Ishikawa (cell line): Measurements from ENCODE around the gene PDLIM1.

ENCODE experiments used
- CEBPB ChIP-seq: IDR thresholded peaks from 2 replicates; pipeline ENCODE4 v1.6.1; 2012
- CREB1 ChIP-seq: IDR thresholded peaks from 2 replicates; pipeline ENCODE4 v1.6.1; 2012; ENCODE audit warnings: low read depth
- EGR1 ChIP-seq: IDR thresholded peaks from 2 replicates; pipeline ENCODE4 v1.6.1; 2012
- EP300 ChIP-seq: IDR thresholded peaks from 2 replicates; pipeline ENCODE4 v1.6.1; 2012; ENCODE audit warnings: borderline replicate concordance
- FOXM1 ChIP-seq: IDR thresholded peaks from 2 replicates; pipeline ENCODE4 v1.6.1; 2012; ENCODE audit warnings: low read depth, borderline replicate concordance
- NFIC ChIP-seq: IDR thresholded peaks from 2 replicates; pipeline ENCODE4 v1.6.1; 2012
- RAD21 ChIP-seq: IDR thresholded peaks from 2 replicates; pipeline ENCODE4 v1.6.1; 2012; ENCODE audit warnings: low read depth
- REST ChIP-seq: IDR thresholded peaks from 2 replicates; pipeline ENCODE4 v1.6.1; 2012; ENCODE audit warnings: low read depth, mild to moderate bottlenecking
- TAF1 ChIP-seq: IDR thresholded peaks from 2 replicates; pipeline ENCODE4 v1.6.1; 2012; ENCODE audit warnings: low read depth, mild to moderate bottlenecking
- TCF12 ChIP-seq: IDR thresholded peaks from 2 replicates; pipeline ENCODE4 v1.6.1; 2012; ENCODE audit warnings: low read depth
- TEAD4 ChIP-seq: IDR thresholded peaks from 2 replicates; pipeline ENCODE4 v1.6.1; 2012
- YY1 ChIP-seq: IDR thresholded peaks from 2 replicates; pipeline ENCODE4 v1.6.1; 2012; ENCODE audit warnings: low read depth
- ZBTB7A ChIP-seq: IDR thresholded peaks from 2 replicates; pipeline ENCODE4 v1.6.1; 2012; ENCODE audit warnings: low read depth
- TF ChIP-seq, protein P1 (sequence below): IDR thresholded peaks from 2 replicates; pipeline ENCODE4 v1.6.1; 2012
- TF ChIP-seq, protein P2 (sequence below): IDR thresholded peaks from 2 replicates; pipeline ENCODE4 v1.6.1; 2012

The PDLIM1 gene

DNA sequence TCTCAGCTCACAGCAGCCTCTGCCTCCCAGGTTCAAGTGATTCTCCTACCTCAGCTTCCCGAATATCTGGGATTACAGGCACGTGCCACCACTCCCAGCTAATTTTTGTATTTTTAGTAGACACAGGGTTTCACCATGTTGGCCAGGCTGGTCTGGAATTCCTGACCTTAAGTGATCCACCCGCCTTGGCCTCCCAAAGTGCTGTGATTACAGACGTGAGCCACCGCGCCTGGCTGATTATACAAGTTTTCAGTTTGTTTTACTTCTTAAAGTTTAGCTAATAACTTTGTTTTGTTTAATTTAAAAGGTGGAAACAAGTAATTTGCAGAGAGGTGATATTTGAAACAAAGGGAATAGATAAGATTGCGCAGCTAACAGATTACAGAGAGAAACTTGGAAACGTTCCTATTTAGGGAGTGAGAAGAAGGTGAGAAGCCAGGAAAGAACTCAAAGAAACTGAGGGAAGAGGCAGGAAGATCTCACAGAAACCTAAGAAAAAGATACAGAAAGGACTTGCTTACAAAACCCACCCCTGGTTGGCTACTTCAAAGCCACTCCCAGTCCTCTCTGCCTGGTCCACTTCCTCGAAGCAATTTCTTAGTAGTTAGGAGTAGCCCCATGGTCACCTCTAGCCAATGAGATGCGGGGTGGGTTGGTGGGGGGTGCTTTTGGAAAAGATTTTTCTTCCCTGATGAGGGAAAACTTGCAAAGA is 15.0 kb upstream of the PDLIM1 start:
- TF ChIP-seq ZBTB7A, result no peak
- TF ChIP-seq, protein P1, sequence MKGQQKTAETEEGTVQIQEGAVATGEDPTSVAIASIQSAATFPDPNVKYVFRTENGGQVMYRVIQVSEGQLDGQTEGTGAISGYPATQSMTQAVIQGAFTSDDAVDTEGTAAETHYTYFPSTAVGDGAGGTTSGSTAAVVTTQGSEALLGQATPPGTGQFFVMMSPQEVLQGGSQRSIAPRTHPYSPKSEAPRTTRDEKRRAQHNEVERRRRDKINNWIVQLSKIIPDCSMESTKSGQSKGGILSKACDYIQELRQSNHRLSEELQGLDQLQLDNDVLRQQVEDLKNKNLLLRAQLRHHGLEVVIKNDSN, result no peak
- TF ChIP-seq EP300, result no peak

GRCh38 chr10:95304976-95305375 is 14.2 kb upstream of the PDLIM1 start:
- no peak for TF ChIP-seq EP300
- TF ChIP-seq CEBPB, result no peak
- TF ChIP-seq REST, result no peak
- no peak for TF ChIP-seq EGR1
- TF ChIP-seq TCF12, result no peak
- TF ChIP-seq TEAD4, result no peak
- no peak for TF ChIP-seq CREB1
- TF ChIP-seq, protein P1, result no peak
- TF ChIP-seq RAD21, result no peak
- TF ChIP-seq, protein P2, sequence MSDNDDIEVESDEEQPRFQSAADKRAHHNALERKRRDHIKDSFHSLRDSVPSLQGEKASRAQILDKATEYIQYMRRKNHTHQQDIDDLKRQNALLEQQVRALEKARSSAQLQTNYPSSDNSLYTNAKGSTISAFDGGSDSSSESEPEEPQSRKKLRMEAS, result no peak
- TF ChIP-seq TAF1, result no peak
- TF ChIP-seq FOXM1, result no peak
- no peak for TF ChIP-seq NFIC
- no peak for TF ChIP-seq YY1
- TF ChIP-seq ZBTB7A, result no peak

GRCh38 chr10:95304463-95304862 is 13.7 kb upstream of the PDLIM1 start:
- TF ChIP-seq RAD21 (no peak), TEAD4 (no peak), EGR1 (no peak), FOXM1 (no peak), CEBPB (no peak), TAF1 (no peak), CREB1 (no peak), YY1 (no peak), NFIC (no peak), TCF12 (no peak), ZBTB7A (no peak), EP300 (no peak), REST (no peak)
- TF ChIP-seq, protein P2, result no peak
- TF ChIP-seq, protein P1, result no peak

DNA sequence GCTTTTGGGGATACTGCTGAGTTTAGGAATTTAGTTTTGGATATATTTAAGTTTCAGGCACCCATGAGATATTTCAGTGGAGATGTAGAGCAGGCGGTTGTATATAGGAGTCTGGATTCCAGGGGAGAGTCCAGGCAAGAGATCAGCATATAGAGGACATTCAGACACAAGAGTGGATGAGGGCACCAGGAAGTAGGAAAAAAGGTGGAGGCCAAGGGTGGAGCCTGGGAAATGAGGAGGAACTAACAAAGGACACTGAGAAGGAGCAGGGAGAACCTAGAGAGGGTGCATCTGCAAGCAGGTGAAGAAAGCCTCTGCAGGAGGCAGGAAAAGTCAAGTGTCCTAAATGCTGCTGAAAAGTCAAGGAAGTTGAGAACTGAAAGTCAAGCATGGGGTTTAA is 13.1 kb upstream of the PDLIM1 start:
- TF ChIP-seq TEAD4, result no peak

DNA sequence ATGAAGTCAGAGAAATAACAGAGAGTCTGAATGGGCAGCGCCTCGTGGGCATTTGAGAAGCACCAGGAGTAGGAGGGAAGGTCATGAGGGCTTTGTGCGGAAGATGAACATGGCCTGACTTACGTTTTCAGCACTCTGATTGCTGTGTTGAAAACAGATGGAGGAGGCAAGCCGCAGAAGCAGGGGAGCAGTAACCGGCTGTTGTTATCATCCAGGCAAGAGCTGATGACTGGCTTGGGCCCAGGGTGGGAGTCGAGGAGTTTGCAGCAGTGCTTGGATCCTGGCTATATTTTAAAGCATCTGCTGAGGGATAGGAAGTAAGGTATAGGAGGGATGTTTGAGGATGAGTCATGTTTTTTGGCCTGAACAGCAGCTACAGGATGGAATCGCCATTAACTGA is 12.7 kb upstream of the PDLIM1 start:
- no peak for TF ChIP-seq RAD21
- TF ChIP-seq, protein P1, result no peak

DNA sequence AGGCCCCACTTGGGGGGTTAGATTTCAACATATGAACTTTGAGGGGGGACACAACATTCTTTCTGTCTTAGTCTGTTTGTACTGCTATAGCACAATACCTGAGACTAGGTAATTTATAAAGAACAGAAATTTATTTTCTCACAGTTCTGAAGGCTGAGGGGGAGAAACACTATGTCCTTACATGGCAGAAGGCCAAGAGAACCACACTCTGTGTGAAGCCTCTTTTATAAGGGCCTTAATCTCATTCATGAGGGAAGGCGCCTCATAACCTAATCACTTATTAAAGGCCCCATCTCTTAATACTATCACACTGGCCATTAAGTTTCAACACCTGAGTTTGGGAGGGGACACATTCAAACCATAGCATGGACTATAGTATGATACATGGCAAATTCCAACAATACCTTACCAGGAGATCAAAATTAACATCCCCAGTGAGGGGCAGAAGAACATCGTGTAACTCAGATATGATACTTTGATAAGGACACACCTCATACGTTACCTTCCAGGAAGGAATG is 9.3 kb upstream of the PDLIM1 start:
- TF ChIP-seq ZBTB7A, result no peak
- no peak for TF ChIP-seq EGR1
- TF ChIP-seq NFIC, result no peak
- no peak for TF ChIP-seq RAD21
- TF ChIP-seq FOXM1, result no peak
- TF ChIP-seq TAF1, result no peak
- no peak for TF ChIP-seq REST
- TF ChIP-seq, protein P1, result no peak
- TF ChIP-seq EP300, result no peak
- no peak for TF ChIP-seq CEBPB
- no peak for TF ChIP-seq TEAD4
- no peak for TF ChIP-seq YY1
- no peak for TF ChIP-seq CREB1
- no peak for TF ChIP-seq TCF12
